Left lung (tissue), 10 donors: Measurements from ENCODE around the gene UACA. TPM values are rescaled to one million over a fixed set of nuclear protein-coding genes. Genes with fewer than 3 reads are reported as not detected.

Experiments
- ATAC-seq: fragments of 200-7000 bp; cut with Tn5 transposase; one replicate; pipeline ENCODE4 v1.9.1; 2020; ENCODE audit warnings: moderate library complexity
- DNase-seq, 4 donors: peaks; one replicate each; pipeline ENCODE4 v3.0.0-alpha.2; 2013 to 2020
- H3K27ac ChIP-seq, 2 donors: fragments of 200-600 bp; sonication (generic) in 1 of 2; one replicate each; pipeline versions ENCODE4 v1.5.0 to v1.8.0; 2020 to 2021
- H3K27me3 ChIP-seq, 2 donors: fragments of 200-600 bp; sonication (generic) in 1 of 2; one replicate each; pipeline versions ENCODE4 v1.5.0 to v1.8.0; 2020 to 2021
- H3K36me3 ChIP-seq, 2 donors: fragments of 200-600 bp; sonication (generic) in 1 of 2; one replicate each; pipeline versions ENCODE4 v1.5.0 to v1.8.0; 2020 to 2021
- H3K4me1 ChIP-seq, 2 donors: fragments of 200-600 bp; one replicate each; pipeline ENCODE4 v1.8.0; 2021
- H3K4me3 ChIP-seq, 2 donors: fragments of 200-600 bp; sonication (generic) in 1 of 2; one replicate each; pipeline versions ENCODE4 v1.5.0 to v1.8.0; 2020 to 2021; ENCODE audit warnings: mild to moderate bottlenecking in 1 of 2
- H3K9me3 ChIP-seq, 2 donors: fragments of 200-600 bp; sonication (generic) in 1 of 2; one replicate each; pipeline versions ENCODE4 v1.5.0 to v1.8.0; 2020 to 2021
- CTCF ChIP-seq, 2 donors: fragments of 200-600 bp; sonication (generic) in 1 of 2; IDR thresholded peaks; one replicate each; pipeline versions ENCODE4 v1.5.0 to v1.8.0; 2021; ENCODE audit warnings: antibody characterized with exemption in 2 of 2
- intact Hi-C, 2 donors: fragments of 100-400 bp; cut with DNase I; formaldehyde crosslinking; loops; one replicate each; pipeline versions ENCODE4 v1.11.2 to v1.14.2; 2022
- polyA plus RNA-seq, 6 donors: library from polyadenylated mRNA; unstranded; fragments of 120-200 nt; gene quantifications; one replicate each; pipeline ENCODE4 v1.2.1, GENCODE V29; 2013; ENCODE audit not compliant: insufficient read length in 6 of 6
- total RNA-seq, 2 donors: library from RNA; stranded (reverse); fragmentation: NEBNext Ultra II Directional; extraction: Animal tissue kit (Norgen Biotek cat#: 25700); gene quantifications; one replicate each; pipeline ENCODE4 v1.2.1, GENCODE V29; 2021
- donor health status: DM: no; HTN: yes; CAD: no.
- donor health status: DM: no; HTN: no; CAD: no.

UACA gene
- total and polyA plus RNA-seq, 8 donors: 43.2 to 133 (median 121) TPM

- Histone ChIP-seq H3K27ac (no peak overlapping the region), H3K36me3 (no peaks in the 10 kb centered on the region), H3K27me3 (peaks cover 0 to 13% of the 10 kb centered on the region in 2 donors), H3K4me1 (no peaks in the 10 kb centered on the region), H3K9me3 (no peaks in the 10 kb centered on the region), H3K4me3 (no peak overlapping the region)
- ATAC-seq: no peak
- TF ChIP-seq CTCF (IDR thresholded peaks at IDR 0.05): no peak
- intact Hi-C loops: no loop called here
- DNase-seq: no peak
Measured at GRCh38 chr15:70680817-70681216, 82.5 kb downstream of the UACA start.

GRCh38 chr15:70679919-70680231, 83.5 kb downstream of the UACA start:
- peaks cover 0 to 13% of the 10 kb centered on the region in 2 donors for H3K27me3 ChIP-seq
- no peaks in the 10 kb centered on the region for H3K9me3 ChIP-seq
- no peak for DNase-seq
- no peak for ATAC-seq
- H3K36me3 ChIP-seq: no peaks in the 10 kb centered on the region
- intact Hi-C loops: loop anchor here in 1 of 2 donors (5.0 kb wide), 1 partner anchor 132 kb away; no protein-coding TSS in a partner anchor
- no peak overlapping the region for H3K4me3 ChIP-seq
- TF ChIP-seq CTCF (IDR thresholded peaks at IDR 0.05): no peak
- no peaks in the 10 kb centered on the region for H3K4me1 ChIP-seq
- H3K27ac ChIP-seq: no peak overlapping the region

- intact Hi-C loops: no loop called here
- Histone ChIP-seq H3K36me3 (peaks cover 0 to 6% of the 10 kb centered on the region in 2 donors), H3K4me3 (no peak overlapping the region), H3K4me1 (peaks cover 0 to 21% of the 10 kb centered on the region in 2 donors), H3K9me3 (no peaks in the 10 kb centered on the region), H3K27me3 (peaks cover 0 to 7% of the 10 kb centered on the region in 2 donors), H3K27ac (peak overlapping the region in 1 of 2 donors; percentile 20)
- no peak for ATAC-seq
- no peak for DNase-seq
- no peak for TF ChIP-seq CTCF (IDR thresholded peaks at IDR 0.05)
Measured at GRCh38 chr15:70672081-70672480, 91.3 kb downstream of the UACA start.

- peaks cover 0 to 29% of the 10 kb centered on the region in 2 donors for H3K4me1 ChIP-seq
- no peak for DNase-seq
- ATAC-seq: no peak
- peaks cover 0 to 6% of the 10 kb centered on the region in 2 donors for H3K36me3 ChIP-seq
- intact Hi-C loops: no loop called here
- H3K9me3 ChIP-seq: no peaks in the 10 kb centered on the region
- H3K27me3 ChIP-seq: peaks cover 0 to 7% of the 10 kb centered on the region in 2 donors
- H3K4me3 ChIP-seq: no peak overlapping the region
- no peak for TF ChIP-seq CTCF (IDR thresholded peaks at IDR 0.05)
- no peak overlapping the region for H3K27ac ChIP-seq
Measured at GRCh38 chr15:70670680-70671079, 92.7 kb downstream of the UACA start.

- peaks cover 0 to 29% of the 10 kb centered on the region in 2 donors for H3K4me1 ChIP-seq
- no peak for TF ChIP-seq CTCF (IDR thresholded peaks at IDR 0.05)
- H3K9me3 ChIP-seq: no peaks in the 10 kb centered on the region
- H3K27ac ChIP-seq: no peak overlapping the region
- DNase-seq: no peak
- intact Hi-C loops: no loop called here
- no peak overlapping the region for H3K4me3 ChIP-seq
- no peak for ATAC-seq
- H3K36me3 ChIP-seq: peaks cover 0 to 6% of the 10 kb centered on the region in 2 donors
- H3K27me3 ChIP-seq: peaks cover 0 to 7% of the 10 kb centered on the region in 2 donors
Measured at GRCh38 chr15:70669966-70670658, 93.2 kb downstream of the UACA start.
